ENCODE results near the gene VAMP5.
"Not testable (repeated sequence)": the region's sequence is repeated elsewhere in the genome, so short reads cannot be mapped to it uniquely, and the experiment has no call there.

Gene VAMP5

GRCh38 chr2:85584354-85584856 is at the start of gene VAMP5:
TSS of gene VAMP5 (plus strand) at chr2:85584431. CDS start at chr2:85584491, 60 bp downstream.
- DNase-seq: no peak

GRCh38 chr2:85534881-85535280 is 49.4 kb upstream of the VAMP5 start:
- DNase-seq: no peak

- no peak for DNase-seq
Observed at GRCh38 chr2:85536479-85536878, 47.8 kb upstream of the VAMP5 start.

GRCh38 chr2:85537600-85538506 is 46.4 kb upstream of the VAMP5 start:
- DNase-seq: peak; percentile 37

GRCh38 chr2:85538507-85539360 is 45.5 kb upstream of the VAMP5 start, which contains the start of gene MAT2A:
TSS of gene MAT2A (plus strand) at chr2:85539168. CDS start at chr2:85539288, 120 bp downstream.
- DNase-seq: peak; percentile 68

- DNase-seq: peak; percentile 22
Observed at GRCh38 chr2:85539361-85540132, 44.7 kb upstream of the VAMP5 start.

- no peak for DNase-seq
Observed at GRCh38 chr2:85540133-85540648, 44.0 kb upstream of the VAMP5 start.

GRCh38 chr2:85541262-85541661 is 43.0 kb upstream of the VAMP5 start:
- DNase-seq: no peak

GRCh38 chr2:85541753-85542457 is 42.3 kb upstream of the VAMP5 start:
- DNase-seq: no peak

- no peak for DNase-seq
Observed at GRCh38 chr2:85542777-85543176, 41.5 kb upstream of the VAMP5 start.

GRCh38 chr2:85544254-85544691 is 40.0 kb upstream of the VAMP5 start:
- DNase-seq: not testable (repeated sequence)

GRCh38 chr2:85544915-85545779 is 39.1 kb upstream of the VAMP5 start:
- not testable (repeated sequence) for DNase-seq

GRCh38 chr2:85545780-85546240 is 38.4 kb upstream of the VAMP5 start:
- DNase-seq: no peak

- no peak for DNase-seq
Observed at GRCh38 chr2:85547089-85547858, 37.0 kb upstream of the VAMP5 start.

GRCh38 chr2:85547859-85548607 is 36.2 kb upstream of the VAMP5 start:
- DNase-seq: no peak

- no peak for DNase-seq
Observed at GRCh38 chr2:85548608-85548900, 35.7 kb upstream of the VAMP5 start.

- DNase-seq: no peak
Observed at GRCh38 chr2:85549095-85549494, 35.1 kb upstream of the VAMP5 start.

- DNase-seq: no peak
Observed at GRCh38 chr2:85549826-85550225, 34.4 kb upstream of the VAMP5 start.

GRCh38 chr2:85550486-85550885 is 33.7 kb upstream of the VAMP5 start:
- DNase-seq: no peak

Measured in NCI-H2029 treated with DMSO at 0.1 percent for 48 hours (cell line).